Ishikawa (cell line): Measurements from ENCODE around the gene SEC14L6.

Source experiments
- CEBPB ChIP-seq: IDR thresholded peaks from 2 replicates; pipeline ENCODE4 v1.6.1; 2012
- CREB1 ChIP-seq: IDR thresholded peaks from 2 replicates; pipeline ENCODE4 v1.6.1; 2012; ENCODE audit warnings: low read depth
- EGR1 ChIP-seq: IDR thresholded peaks from 2 replicates; pipeline ENCODE4 v1.6.1; 2012
- EP300 ChIP-seq: IDR thresholded peaks from 2 replicates; pipeline ENCODE4 v1.6.1; 2012; ENCODE audit warnings: borderline replicate concordance
- FOXM1 ChIP-seq: IDR thresholded peaks from 2 replicates; pipeline ENCODE4 v1.6.1; 2012; ENCODE audit warnings: low read depth, borderline replicate concordance
- NFIC ChIP-seq: IDR thresholded peaks from 2 replicates; pipeline ENCODE4 v1.6.1; 2012
- RAD21 ChIP-seq: IDR thresholded peaks from 2 replicates; pipeline ENCODE4 v1.6.1; 2012; ENCODE audit warnings: low read depth
- TAF1 ChIP-seq: IDR thresholded peaks from 2 replicates; pipeline ENCODE4 v1.6.1; 2012; ENCODE audit warnings: low read depth, mild to moderate bottlenecking
- TCF12 ChIP-seq: IDR thresholded peaks from 2 replicates; pipeline ENCODE4 v1.6.1; 2012; ENCODE audit warnings: low read depth
- TEAD4 ChIP-seq: IDR thresholded peaks from 2 replicates; pipeline ENCODE4 v1.6.1; 2012
- YY1 ChIP-seq: IDR thresholded peaks from 2 replicates; pipeline ENCODE4 v1.6.1; 2012; ENCODE audit warnings: low read depth
- ZBTB7A ChIP-seq: IDR thresholded peaks from 2 replicates; pipeline ENCODE4 v1.6.1; 2012; ENCODE audit warnings: low read depth
- TF ChIP-seq, protein P1 (sequence below): IDR thresholded peaks from 2 replicates; pipeline ENCODE4 v1.6.1; 2012
- TF ChIP-seq, protein P2 (sequence below): IDR thresholded peaks from 2 replicates; pipeline ENCODE4 v1.6.1; 2012
- TF ChIP-seq, protein P3 (sequence below): IDR thresholded peaks from 2 replicates; pipeline ENCODE4 v1.6.1; 2012; ENCODE audit warnings: low read depth, mild to moderate bottlenecking

The SEC14L6 gene

DNA sequence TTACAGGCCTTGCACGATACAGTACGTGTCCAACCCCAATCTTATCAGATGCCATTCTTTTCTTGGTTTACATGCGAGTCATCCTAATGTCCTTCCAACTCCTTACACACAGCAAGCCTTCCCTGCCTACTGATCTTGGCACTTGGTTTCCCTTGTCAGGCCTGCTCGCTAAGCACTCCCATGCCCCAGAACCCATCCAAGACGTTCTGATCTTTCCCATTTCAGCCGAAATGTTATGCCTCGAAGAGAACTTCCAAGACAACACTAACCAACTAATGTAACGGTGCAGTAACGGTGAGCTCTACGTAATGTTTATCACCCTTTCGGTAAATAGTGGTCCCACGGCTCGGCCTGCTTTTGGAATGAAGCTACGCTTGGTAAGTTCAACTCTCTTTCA, 44.6 kb upstream of the SEC14L6 start:
- TF ChIP-seq NFIC (no peak), YY1 (no peak), CREB1 (no peak), CEBPB (no peak), FOXM1 (no peak), TAF1 (no peak), EP300 (no peak), TCF12 (no peak), RAD21 (no peak), TEAD4 (no peak), ZBTB7A (no peak), EGR1 (no peak)
- TF ChIP-seq, protein P1, sequence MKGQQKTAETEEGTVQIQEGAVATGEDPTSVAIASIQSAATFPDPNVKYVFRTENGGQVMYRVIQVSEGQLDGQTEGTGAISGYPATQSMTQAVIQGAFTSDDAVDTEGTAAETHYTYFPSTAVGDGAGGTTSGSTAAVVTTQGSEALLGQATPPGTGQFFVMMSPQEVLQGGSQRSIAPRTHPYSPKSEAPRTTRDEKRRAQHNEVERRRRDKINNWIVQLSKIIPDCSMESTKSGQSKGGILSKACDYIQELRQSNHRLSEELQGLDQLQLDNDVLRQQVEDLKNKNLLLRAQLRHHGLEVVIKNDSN: no peak
- TF ChIP-seq, protein P2, sequence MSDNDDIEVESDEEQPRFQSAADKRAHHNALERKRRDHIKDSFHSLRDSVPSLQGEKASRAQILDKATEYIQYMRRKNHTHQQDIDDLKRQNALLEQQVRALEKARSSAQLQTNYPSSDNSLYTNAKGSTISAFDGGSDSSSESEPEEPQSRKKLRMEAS: no peak
- TF ChIP-seq, protein P3, sequence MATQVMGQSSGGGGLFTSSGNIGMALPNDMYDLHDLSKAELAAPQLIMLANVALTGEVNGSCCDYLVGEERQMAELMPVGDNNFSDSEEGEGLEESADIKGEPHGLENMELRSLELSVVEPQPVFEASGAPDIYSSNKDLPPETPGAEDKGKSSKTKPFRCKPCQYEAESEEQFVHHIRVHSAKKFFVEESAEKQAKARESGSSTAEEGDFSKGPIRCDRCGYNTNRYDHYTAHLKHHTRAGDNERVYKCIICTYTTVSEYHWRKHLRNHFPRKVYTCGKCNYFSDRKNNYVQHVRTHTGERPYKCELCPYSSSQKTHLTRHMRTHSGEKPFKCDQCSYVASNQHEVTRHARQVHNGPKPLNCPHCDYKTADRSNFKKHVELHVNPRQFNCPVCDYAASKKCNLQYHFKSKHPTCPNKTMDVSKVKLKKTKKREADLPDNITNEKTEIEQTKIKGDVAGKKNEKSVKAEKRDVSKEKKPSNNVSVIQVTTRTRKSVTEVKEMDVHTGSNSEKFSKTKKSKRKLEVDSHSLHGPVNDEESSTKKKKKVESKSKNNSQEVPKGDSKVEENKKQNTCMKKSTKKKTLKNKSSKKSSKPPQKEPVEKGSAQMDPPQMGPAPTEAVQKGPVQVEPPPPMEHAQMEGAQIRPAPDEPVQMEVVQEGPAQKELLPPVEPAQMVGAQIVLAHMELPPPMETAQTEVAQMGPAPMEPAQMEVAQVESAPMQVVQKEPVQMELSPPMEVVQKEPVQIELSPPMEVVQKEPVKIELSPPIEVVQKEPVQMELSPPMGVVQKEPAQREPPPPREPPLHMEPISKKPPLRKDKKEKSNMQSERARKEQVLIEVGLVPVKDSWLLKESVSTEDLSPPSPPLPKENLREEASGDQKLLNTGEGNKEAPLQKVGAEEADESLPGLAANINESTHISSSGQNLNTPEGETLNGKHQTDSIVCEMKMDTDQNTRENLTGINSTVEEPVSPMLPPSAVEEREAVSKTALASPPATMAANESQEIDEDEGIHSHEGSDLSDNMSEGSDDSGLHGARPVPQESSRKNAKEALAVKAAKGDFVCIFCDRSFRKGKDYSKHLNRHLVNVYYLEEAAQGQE: no peak

DNA sequence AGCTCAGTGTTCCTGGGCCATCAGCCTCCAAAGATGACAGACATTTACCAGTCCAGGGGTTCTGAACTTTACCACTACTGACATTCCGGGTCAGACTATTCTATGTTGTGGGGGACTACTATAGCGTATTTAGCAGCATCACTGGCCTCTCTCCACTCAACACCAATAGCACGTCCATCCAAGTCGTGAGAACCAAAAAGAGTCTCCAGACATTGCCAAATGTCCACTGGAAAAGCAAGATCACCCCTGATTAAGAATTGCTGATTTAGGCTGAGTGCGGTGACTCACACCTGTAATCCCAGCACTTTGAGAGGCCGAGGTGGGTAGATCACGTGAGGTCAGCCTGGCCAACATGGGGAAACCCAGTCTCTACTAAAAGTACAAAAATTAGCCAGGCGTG, 39.9 kb upstream of the SEC14L6 start:
- TF ChIP-seq CREB1 (no peak), TEAD4 (no peak), FOXM1 (no peak), EP300 (no peak), NFIC (no peak), YY1 (no peak), RAD21 (no peak), TAF1 (no peak), ZBTB7A (no peak), CEBPB (no peak), TCF12 (no peak), EGR1 (no peak)
- TF ChIP-seq, protein P2: no peak
- TF ChIP-seq, protein P1: no peak
- TF ChIP-seq, protein P3: no peak

DNA sequence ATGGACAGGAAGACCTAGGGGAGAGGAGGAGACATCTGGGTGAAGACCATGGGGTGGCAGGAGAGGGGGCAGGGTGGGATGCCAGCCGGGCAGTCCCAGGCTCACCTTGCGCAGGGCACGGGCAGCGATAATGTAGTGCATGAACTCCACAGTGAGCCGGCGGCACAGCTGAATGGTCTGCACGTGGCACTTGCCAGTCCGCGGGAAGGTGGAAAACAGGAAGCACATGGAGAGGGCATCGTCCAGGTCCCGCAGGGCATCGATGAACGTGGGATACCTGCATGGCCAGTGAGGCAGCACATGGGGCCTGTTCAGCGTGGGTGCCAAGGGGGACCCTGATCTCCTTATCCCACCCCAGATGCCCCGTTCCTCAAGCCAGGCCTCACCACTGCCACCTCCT, 37.9 kb upstream of the SEC14L6 start:
- TF ChIP-seq ZBTB7A: no peak
- TF ChIP-seq CEBPB: no peak
- TF ChIP-seq EP300: no peak
- TF ChIP-seq, protein P1: no peak
- TF ChIP-seq NFIC: no peak
- no peak for TF ChIP-seq CREB1
- TF ChIP-seq RAD21: no peak
- TF ChIP-seq EGR1: no peak
- TF ChIP-seq TEAD4: no peak
- TF ChIP-seq, protein P2: no peak
- no peak for TF ChIP-seq FOXM1
- TF ChIP-seq TAF1: no peak
- TF ChIP-seq TCF12: no peak
- no peak for TF ChIP-seq YY1
- TF ChIP-seq, protein P3: no peak
